Measurements from ENCODE around the gene IFIT1.
"Not testable (repeated sequence)": the region's sequence is repeated elsewhere in the genome, so short reads cannot be mapped to it uniquely, and the experiment has no call there.

Gene IFIT1

DNA sequence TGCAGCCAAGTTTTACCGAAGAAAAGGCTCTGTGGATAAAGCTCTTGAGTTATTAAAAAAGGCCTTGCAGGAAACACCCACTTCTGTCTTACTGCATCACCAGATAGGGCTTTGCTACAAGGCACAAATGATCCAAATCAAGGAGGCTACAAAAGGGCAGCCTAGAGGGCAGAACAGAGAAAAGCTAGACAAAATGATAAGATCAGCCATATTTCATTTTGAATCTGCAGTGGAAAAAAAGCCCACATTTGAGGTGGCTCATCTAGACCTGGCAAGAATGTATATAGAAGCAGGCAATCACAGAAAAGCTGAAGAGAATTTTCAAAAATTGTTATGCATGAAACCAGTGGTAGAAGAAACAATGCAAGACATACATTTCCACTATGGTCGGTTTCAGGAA lies 10.6 kb downstream of the IFIT1 start:
- DNase-seq = no peak

DNA sequence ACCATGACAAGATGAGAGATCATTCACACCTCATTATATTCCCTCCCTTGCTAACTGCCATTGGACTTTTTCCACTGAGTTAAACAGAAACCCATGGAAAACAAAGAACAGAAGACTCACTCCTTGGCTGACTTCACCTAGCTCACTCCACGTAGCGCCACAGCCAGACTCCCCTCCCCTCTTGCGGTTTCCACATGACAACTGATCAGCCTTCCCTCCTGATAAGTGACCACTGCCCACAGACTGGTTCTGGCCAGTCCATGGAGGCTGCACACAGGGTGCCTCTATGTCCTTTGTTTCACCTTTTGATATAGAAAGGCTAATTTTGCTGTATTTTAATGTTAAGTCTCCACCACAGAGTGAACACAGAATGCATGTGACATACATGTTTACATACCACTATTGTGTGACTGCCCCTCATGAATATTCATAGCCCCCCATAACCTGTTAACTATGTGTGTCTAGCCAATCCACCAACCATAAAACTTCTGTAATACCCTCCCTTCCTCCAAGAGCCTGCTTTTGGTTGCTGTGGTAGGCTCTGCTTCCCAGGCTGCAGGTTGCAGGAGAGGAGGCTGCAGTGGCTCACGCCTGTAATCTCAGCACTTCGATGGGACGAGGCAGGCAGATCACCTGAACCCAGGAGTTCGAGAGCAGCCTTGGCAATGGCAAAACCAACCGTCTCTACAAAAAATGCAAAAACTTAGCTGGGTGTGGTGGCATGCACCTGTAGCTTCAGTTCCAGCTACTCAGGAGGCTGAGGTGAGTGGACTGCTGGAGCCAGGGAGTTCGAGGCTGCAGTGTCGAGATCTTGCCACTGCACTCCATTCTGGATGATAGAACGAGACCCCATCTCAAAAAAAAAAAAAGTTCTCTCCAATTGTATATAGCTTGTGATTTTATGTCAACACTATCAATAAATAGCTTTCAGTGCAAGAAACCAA lies 12.0 kb downstream of the IFIT1 start:
- no peak for DNase-seq

DNA sequence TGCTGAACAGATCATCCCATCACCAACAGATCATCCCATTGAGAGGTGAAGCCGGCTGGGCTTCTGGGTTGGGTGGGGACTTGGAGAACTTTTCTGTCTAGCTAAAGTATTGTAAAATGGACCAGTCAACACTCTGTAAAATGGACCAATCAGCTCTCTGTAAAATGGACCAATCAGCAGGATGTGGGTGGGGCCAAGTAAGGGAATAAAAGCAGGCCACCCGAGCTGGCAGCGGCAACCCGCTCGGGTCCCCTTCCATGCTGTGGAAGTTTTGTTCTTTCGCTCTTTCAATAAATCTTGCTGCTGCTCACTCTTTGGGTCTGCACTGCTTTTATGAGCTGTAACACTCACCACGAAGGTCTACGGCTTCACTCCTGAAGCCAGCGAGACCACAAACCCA lies 13.8 kb downstream of the IFIT1 start:
- DNase-seq = not testable (repeated sequence)

DNA sequence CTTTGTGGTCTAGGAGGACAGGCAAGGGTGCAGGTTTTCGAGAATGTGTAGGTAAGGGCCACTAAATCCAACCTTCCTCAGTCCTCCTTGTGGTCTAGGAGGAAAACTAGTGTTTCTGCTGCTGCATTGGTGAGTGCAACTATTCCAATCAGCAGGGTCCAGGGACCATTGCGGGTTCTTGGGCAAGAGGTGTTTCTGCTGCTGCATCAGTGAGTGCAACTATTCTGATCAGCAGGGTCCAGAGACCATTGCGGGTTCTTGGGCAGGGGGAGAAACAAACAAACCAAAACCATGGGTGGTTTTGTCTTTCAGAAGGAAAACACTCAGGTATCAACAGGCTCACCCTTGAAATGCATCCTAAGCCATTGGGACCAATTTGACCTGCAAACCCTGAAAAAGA lies 15.4 kb downstream of the IFIT1 start:
- not testable (repeated sequence) for DNase-seq

DNA sequence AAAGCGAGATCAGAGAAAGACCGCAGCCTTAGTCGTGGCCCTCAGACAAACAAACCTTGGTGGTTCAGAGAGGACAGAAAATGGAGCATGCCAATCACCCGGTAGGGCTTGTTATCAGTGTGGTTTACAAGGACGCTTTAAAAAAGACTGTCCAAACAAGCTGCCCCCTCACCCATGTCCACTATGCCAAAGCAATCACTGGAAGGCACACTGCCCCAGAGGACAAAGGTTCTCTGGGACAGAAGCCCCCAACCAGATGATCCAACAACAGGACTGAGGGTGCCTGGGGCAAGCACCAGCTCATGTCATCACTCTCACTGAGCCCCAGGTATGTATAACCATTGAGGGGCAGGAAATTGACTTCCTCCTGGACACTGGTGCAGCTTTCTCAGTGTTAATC lies 16.9 kb downstream of the IFIT1 start:
- not testable (repeated sequence) for DNase-seq

DNA sequence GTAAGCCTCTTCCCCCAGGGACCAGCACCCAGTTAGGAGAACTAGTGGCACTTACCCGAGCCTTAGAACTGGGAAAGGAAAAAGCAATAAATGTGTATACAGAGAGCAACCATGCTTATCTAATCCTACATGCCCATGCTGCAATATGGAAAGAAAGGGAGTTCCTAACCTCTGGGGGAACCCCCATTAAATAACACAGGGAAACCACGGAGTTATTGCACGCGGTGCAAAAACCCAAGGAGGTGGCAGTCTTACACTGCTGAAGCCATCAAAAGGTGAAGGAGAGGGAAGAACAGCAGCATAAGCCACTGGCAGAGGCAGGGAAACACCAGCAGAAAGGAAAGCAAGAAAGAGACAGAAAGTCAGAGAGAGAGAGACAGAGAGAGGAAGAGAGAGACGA lies 18.1 kb downstream of the IFIT1 start:
- DNase-seq = not testable (repeated sequence)

DNA sequence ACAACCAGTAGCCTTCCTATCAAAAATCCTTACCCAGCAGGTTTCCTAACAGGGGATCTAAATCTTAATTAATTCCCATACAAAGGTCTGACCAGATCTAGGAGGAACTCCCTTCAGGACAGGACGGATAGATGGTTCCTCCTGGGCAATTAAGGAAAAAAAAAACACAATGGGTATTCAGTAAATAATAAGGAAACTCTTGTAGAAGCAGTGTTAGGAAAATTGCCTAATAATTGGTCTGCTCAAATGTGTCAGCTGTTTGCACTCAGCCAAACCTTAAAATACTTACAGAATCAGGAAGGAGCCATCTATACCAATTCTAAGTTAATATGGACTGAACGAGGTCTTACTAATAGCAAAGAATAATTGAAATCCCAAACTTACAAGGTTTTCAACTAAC lies 18.7 kb downstream of the IFIT1 start:
- not testable (repeated sequence) for DNase-seq

DNA sequence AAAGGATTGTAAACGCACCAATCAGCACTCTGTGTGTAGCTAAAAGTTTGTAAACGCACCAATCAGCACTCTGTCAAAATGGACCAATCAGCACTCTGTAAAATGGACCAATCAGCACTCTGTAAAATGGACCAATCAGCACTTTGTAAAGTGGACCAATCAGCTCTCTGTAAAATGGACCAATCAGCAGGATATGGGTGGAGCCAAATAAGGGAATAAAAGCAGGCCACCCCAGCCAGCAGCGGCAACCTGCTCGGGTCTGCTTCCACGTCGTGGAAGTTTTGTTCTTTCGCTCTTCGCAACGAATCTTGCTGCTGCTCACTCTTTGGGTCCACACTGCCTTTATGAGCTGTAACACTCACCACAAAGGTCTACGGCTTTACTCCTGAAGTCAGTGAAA lies 19.9 kb downstream of the IFIT1 start:
- not testable (repeated sequence) for DNase-seq

DNA sequence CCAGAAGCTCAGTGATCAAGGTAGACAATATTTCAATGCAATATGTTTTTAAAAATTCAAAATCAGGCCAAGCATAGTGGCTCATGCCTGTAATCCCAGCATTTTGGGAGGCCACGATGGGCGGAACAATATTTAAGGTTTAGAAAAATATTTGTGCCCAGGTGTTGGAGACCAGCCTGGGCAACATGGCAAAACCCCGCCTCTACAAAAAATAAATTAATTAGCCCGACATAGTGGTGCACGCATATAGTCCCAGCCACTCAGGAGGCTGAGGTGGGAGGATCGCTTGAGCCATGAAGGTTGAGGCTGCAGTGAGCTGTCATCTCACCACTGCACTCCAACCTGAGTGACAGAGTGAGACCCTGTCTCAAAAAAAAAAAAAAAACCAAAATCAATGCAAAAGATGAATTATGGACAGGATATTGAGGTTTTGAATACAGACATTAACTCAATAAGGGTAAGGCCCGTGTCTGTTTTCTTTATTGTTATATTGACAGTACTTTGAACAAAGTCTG lies 21.0 kb downstream of the IFIT1 start:
- no peak for DNase-seq

DNA sequence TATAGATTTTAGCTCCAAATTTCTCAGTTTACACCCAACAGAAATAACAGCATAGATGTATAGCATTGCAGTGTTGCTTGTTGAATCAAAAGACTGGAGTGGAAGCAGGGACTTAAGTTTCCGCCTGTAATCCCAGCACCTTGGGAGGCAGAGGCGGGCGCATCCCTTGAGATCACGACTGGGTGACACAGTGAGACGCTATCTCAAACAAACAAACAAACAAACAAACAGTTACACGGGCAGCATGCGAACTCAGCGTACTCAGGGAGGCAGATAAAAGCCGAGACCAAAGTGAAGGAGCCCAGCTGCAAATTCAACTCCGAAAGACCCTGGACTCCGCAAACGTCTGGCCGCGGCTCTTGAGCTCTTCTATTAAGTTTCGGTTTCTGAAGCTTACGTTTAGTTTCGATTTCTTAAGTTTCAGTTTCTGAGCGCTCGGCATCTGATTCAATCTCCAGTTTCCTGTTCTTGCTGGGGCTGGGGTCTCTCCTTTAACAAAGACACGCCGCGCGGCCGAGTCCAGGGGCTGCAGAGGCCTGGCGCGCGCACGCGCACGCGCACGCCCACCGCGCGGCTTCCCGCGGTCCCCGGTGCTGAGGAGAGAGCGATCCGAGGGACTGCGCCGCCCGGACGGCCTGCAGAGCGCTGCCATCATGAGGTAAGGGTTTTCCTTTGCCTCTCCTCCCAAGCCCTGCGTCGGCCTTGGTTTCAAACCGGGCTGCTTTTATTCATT lies 21.9 kb downstream of the IFIT1 start, which contains the start of gene IFIT5:
Gene IFIT5 (plus strand): TSS at position 423 of the 733 bp plus-strand sequence. CDS start 231 bp downstream, at position 654.
- peak; percentile 33 for DNase-seq

DNA sequence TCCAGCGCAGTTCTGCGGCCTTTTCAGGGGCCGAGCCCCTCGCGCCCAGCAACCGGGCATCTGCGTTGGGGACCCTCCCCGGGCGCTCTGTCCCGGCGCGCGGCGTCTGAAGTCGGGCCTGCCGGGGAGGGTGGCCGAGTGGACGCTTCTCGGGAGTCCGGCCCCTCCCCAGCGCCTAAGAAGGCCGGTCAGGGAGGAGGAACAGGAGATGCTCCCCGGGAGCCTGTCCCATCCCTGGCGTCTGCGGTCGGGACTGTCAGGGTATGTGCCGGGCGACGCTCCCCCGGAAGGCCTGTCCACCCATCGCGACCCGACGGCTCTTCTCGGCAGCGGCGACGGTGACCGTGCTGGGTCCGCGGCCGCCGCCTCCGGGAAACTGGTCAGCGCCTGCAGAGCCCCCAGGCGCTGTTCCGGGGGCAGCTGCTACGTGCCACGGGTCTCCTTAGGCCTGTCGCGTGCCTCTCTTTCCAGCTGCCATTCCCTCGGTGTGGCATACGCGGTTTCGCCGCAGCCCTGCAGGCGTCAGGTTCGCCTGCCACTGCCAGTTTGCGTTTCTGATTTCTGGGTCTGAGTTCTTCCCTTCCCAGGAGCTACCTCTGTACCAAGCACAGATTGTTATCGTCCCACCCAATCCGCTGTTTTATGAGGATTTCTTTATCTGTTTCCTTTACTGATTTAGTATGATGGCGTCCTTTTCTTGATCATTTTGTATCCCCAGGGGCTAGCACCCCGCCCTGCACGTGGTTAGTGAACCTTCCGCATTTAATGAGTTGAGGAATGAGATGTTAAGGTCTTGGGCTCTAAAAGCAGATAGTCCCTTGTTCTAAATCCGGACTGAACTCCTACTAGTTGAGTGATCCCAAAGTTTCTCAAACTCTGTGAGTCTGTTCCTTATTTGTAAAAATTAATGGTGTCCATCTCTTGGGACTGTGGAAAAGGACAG lies 22.7 kb downstream of the IFIT1 start:
- DNase-seq = no peak

DNA sequence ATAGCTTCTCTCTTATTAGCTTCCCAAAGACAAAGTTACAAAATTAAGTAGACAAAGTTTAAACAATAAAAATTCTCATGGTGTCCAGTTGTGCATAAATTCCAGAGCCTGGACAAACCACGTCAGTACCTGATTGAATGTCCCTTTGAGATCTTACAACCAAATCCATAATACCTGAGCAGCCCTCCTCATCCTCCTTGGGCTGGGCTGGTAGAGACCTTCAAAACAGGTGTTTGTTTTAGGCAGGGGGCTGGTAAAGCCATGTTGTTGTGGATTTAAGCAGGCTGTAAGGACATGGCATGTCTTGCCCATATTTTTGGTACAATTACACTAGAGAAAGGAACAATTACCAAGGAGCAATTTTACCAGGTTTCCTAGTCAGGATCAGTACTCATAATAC lies 24.0 kb downstream of the IFIT1 start:
- no peak for DNase-seq

DNA sequence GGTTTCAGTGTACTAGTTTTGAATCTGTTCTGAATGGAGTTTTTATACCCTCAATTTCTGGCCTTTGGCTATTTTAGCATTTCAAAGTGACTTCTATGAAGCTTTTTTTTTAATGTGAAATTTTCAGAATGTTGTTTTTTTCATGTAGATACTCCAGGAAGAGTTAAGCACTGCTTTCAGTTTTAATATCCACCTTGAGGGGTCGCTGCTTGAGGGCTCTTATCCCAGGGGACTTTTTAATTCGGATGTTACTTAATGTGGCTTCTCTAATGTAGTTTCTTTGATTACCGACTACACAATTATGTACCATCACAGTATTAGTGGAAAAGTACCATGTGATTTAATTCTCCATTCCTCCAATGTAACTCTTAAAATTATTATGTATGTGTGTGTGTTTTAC lies 27.1 kb downstream of the IFIT1 start:
- DNase-seq = no peak

DNA sequence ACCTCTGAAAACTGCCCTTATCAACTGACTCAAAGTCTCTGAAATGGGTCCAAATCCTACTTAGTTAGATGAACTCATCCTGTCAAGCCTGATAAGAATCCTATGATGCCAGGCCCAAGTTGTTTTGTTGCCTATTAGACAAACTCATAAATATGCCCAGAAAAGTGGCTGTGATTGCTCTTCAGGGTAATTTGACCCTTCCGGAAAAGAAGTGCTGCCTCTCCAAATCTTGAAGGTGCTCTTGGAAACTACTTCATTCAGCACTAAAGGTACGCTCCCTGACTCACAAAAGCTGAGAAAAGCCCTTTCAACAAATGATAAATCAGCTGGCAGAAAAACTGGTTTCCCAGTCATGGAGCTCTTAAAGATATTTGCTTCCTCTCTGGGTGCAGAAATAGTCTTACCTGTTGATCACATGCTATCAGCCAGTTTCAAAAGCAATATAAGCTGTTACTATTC lies 28.6 kb downstream of the IFIT1 start:
- DNase-seq = no peak

DNA sequence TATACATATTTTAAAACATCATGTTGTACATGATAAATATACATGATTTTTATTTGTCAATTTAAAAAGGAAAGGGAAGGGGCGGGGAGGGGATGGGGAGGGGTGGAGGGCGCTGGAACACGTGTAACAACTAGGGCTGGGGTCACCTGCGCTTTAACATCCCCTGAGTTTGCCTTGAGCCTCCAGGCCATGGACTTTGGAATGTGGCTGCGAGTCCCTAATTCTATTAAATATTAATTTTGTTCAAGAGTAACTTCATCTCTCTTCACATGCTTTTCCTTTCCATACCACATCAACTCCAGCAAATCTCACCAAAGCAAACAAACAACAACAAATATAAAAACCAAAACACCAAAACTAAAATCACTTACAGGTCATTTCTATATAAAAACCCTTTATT lies 32.6 kb downstream of the IFIT1 start:
- DNase-seq = no peak

DNA sequence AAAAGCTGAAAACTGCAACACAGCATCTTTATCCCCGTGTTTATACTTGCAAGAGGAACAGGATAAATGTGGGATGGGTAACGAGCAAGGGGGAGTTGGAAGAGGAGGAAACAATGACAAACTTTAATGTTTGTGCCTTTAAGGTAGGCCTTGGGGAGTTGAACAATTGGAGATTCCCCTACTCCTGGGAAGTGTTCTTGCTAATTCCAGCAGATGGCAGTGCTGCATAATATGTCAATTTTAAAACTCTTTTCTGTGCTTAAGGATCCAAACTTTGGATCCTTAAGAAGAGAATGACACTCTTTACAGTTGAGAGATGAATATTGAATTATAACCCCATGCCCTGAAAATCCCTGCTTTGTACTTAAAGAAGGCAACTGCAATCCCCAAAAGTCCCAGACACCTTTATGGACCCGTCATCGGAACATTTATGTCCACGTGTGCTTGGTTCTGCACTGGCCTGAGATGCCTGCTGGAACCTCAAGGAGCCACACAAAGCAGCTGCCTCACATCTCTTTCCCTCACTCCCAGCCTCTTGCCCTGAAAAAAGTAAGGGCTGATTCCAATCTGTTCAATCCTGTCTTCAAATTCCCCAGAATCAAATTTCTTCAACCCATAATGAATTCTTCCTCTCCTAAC lies 33.9 kb downstream of the IFIT1 start:
- no peak for DNase-seq

DNA sequence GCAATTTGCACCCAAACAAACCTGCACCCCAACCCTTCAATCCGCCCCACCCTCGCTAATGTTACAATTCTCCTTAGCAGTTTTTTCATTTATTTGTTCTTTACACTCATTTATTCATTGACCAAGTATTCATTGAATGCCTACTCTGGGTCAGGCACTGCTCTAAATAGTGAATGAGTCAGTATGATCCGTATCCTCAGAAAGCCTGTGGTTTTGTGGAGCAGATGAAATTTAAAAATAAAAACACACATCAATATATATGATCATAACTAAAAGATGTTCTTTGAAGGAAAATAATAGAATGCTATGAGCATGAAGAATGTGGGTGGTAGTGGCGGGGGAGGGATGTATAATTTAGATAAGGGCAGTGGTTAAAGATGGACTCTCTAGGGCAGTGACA lies 35.2 kb downstream of the IFIT1 start:
- no peak for DNase-seq

DNA sequence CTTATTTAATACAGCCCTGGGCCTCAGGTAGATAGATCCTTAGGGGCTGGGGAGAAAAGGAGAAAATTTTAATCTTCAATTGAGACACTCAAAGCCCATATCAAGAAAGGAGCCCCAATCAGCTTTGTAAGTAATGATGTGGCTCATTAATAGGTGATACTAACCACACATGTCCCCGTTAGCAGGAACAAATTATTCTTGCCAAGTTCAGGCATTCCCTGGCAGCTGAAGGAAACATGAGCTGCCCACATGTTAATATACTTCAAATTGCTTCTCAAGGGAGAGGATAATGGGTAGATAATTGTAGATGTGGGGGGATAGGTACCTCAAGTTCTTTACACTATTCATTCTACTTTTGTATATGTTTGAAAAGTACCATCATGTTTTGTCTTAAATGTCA lies 36.5 kb downstream of the IFIT1 start:
- no peak for DNase-seq

DNA sequence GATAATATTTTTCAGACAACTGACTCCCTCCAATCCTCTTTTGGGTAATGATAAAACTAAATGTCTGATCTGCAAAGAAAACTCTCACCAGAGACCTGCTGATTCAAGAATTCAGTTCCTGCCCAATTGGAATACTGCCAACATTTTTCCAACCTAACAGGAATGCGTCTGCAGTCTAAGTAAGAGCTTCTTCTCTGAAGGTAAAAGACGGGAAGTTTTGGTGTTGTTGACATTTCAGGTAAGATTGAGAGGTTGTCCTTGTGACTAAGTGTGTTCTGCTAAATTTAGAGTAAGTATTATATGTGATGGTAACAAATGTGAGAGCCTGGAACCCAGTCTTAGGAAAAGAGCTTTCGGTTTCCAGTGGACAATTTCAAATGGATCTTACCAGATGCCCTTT lies 39.6 kb downstream of the IFIT1 start:
- no peak for DNase-seq

DNA sequence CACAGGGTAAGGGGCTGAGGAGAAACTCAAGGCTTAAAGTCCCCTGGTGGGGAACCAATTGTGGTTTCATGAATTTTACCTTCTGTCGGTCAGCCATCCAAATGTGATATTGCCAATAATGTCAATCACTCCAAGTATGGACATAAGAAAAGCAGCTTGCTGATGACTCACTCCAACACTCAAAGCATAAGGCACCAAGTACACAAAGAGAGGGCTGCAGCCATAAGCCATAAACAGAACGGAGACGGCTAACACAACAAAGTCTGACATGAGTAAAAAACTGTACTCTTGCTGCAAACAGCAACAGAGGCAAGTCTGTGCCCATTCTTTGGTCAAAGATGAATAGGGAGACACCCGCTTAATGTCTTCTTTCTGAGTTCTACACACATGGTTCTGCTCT lies 46.1 kb downstream of the IFIT1 start:
- no peak for DNase-seq

DNA sequence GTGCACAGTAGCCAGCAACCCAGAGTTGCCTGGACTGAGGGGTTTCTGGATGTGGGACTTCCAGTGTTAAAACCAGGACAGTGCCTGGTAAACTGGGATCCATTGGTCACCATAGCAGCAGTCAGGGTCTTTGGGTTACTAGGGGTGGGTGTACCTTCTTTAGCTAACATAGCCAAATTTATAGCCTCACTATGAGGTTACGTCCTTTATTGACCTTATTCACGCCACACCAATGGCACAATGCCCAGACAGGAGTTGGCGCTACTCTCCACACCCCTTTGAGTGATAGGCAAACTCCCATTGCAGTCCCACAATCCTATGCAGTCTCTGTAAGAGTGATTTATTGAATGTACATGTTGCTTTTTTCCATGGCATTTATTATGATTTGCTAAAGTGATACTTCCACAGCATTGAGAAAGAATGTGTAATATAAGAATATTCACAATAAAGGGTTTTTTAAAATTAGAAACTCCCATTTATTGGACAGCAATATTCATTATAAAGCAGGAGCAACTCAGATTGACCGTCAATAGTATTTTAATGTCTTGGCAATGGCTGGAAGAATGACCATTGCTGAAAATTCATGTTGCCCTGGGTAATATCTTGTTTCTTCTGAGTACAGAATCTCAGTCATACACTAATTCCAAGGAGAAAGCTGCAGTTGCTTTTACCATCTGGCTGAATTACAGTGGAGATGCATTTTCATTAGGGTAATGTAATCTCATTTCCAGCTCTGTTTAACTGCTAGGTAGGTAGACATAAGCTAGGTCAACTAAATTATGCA lies 48.0 kb downstream of the IFIT1 start:
- no peak for DNase-seq

Data from NCI-H2171 (cell line).